Measurements from ENCODE around the gene NFXL1. TPM values are rescaled to one million over a fixed set of nuclear protein-coding genes. Genes with fewer than 3 reads are reported as not detected.

Gene NFXL1
- total RNA-seq, 1 experiment from 2014 or later, result 15.7 TPM

GRCh38 chr4:47936336-47936735, 22.0 kb upstream of the NFXL1 start:
- H3F3A ChIP-seq (ENCODE audit: insufficient read depth, low read depth), result no peaks in the 10 kb centered on the region
- CTCF ChIA-PET, result no interaction called here
- H2AFZ ChIP-seq, result no peak overlapping the region
- intact Hi-C loops (cut with micrococcal nuclease; ENCODE audit: unreplicated experiment), result no loop called here
- POLR2A ChIA-PET (ENCODE audit: unreplicated experiment), result no interaction called here
- no peaks in the 10 kb centered on the region for H3K27me3 ChIP-seq (ENCODE audit: insufficient read depth, low read depth)
- H3K4me2 ChIP-seq, result no peak overlapping the region
- no peaks in the 10 kb centered on the region for H3K4me1 ChIP-seq (replicated peaks; ENCODE audit: insufficient read depth)
- no peak for DNase-seq
- H3K9me3 ChIP-seq (ENCODE audit: insufficient read depth, low read depth), result no peaks in the 10 kb centered on the region
- no peaks in the 10 kb centered on the region for H3K36me3 ChIP-seq (ENCODE audit: low read depth)
- no peaks in the 10 kb centered on the region for H3K9me2 ChIP-seq (ENCODE audit: insufficient read depth)
- H3K79me2 ChIP-seq (ENCODE audit: low read depth), result no peaks in the 10 kb centered on the region
- BruUV-seq (replicated peaks), result no TSS peak
- no peak overlapping the region for H3K4me3 ChIP-seq
- no peak overlapping the region for H3K27ac ChIP-seq
- H4K20me1 ChIP-seq (ENCODE audit: insufficient read depth), result no peaks in the 10 kb centered on the region
- TF ChIP-seq EZH2 (IDR thresholded peaks at IDR 0.05; ENCODE audit: low read depth) (no peak), CTCF (conservative IDR thresholded peaks at IDR 0.05) (no peak)

- Histone ChIP-seq H3K9me2 (ENCODE audit: insufficient read depth) (no peaks in the 10 kb centered on the region), H3K4me2 (no peak overlapping the region), H3K36me3 (ENCODE audit: low read depth) (no peaks in the 10 kb centered on the region), H3K4me3 (no peak overlapping the region), H3F3A (ENCODE audit: insufficient read depth, low read depth) (no peaks in the 10 kb centered on the region), H3K27me3 (ENCODE audit: insufficient read depth, low read depth) (no peaks in the 10 kb centered on the region), H2AFZ (no peak overlapping the region), H4K20me1 (ENCODE audit: insufficient read depth) (no peaks in the 10 kb centered on the region), H3K27ac (no peak overlapping the region), H3K79me2 (ENCODE audit: low read depth) (no peaks in the 10 kb centered on the region), H3K9me3 (ENCODE audit: insufficient read depth, low read depth) (no peaks in the 10 kb centered on the region), H3K4me1 (replicated peaks; ENCODE audit: insufficient read depth) (no peaks in the 10 kb centered on the region)
- CTCF ChIA-PET, result interaction anchor here (0.6 to 1.3 kb wide), 6 partner anchors 19 to 1963 kb away, joined by 3 to 6 read pairs (median 4); partner anchors contain the start of gene NFXL1
- TF ChIP-seq CTCF (conservative IDR thresholded peaks at IDR 0.05), result peak; percentile 85
- no peak for TF ChIP-seq EZH2 (IDR thresholded peaks at IDR 0.05; ENCODE audit: low read depth)
- BruUV-seq (replicated peaks), result no TSS peak
- intact Hi-C loops (cut with micrococcal nuclease; ENCODE audit: unreplicated experiment), result loop anchor here (5.0 kb wide), 1 partner anchor 247 kb away; no protein-coding TSS in a partner anchor
- POLR2A ChIA-PET (ENCODE audit: unreplicated experiment), result no interaction called here
- peak in 1 of 2 experiments; percentile 41 for DNase-seq
Measured at GRCh38 chr4:47933840-47934239, 19.5 kb upstream of the NFXL1 start.

- CTCF ChIA-PET, result interaction anchor here (0.6 kb wide), 1 partner anchor 360 kb away, joined by 3 read pairs; no protein-coding TSS in a partner anchor
- Histone ChIP-seq H3K27ac (no peak overlapping the region), H3K4me1 (replicated peaks; ENCODE audit: insufficient read depth) (no peaks in the 10 kb centered on the region), H4K20me1 (ENCODE audit: insufficient read depth) (no peaks in the 10 kb centered on the region), H3K27me3 (ENCODE audit: insufficient read depth, low read depth) (no peaks in the 10 kb centered on the region), H3K79me2 (ENCODE audit: low read depth) (no peaks in the 10 kb centered on the region), H3K9me3 (ENCODE audit: insufficient read depth, low read depth) (no peaks in the 10 kb centered on the region), H3K4me2 (no peak overlapping the region), H3K36me3 (ENCODE audit: low read depth) (no peaks in the 10 kb centered on the region), H3F3A (ENCODE audit: insufficient read depth, low read depth) (no peaks in the 10 kb centered on the region), H2AFZ (no peak overlapping the region), H3K4me3 (no peak overlapping the region), H3K9me2 (ENCODE audit: insufficient read depth) (no peaks in the 10 kb centered on the region)
- POLR2A ChIA-PET (ENCODE audit: unreplicated experiment), result no interaction called here
- no peak for DNase-seq
- TF ChIP-seq EZH2 (IDR thresholded peaks at IDR 0.05; ENCODE audit: low read depth) (no peak), CTCF (conservative IDR thresholded peaks at IDR 0.05) (no peak)
- intact Hi-C loops (cut with micrococcal nuclease; ENCODE audit: unreplicated experiment), result loop anchor here (5.0 kb wide), 1 partner anchor 244 kb away; no protein-coding TSS in a partner anchor
- no TSS peak for BruUV-seq (replicated peaks)
Measured at GRCh38 chr4:47930971-47931804, 16.8 kb upstream of the NFXL1 start.

All from PC-9 (cell line).